DOHH2 (cell line): Measurements from ENCODE around the gene MAPRE3.

Experiments used
- H3F3A ChIP-seq: fragments of 200-600 bp; sonication (generic), shearing (Covaris generic); 2 replicates; pipeline ENCODE4 v1.6.0; 2016; ENCODE audit warnings: antibody characterized with exemption, mild to moderate bottlenecking; ENCODE audit not compliant: control insufficient read depth, insufficient read depth
- H3K27ac ChIP-seq: fragments of 200-600 bp; sonication (generic); 2 replicates; pipeline ENCODE4 v1.5.1; 2014; ENCODE audit warnings: low read depth, mild to moderate bottlenecking, low read length, moderate library complexity
- H3K27me3 ChIP-seq: fragments of 200-600 bp; sonication (generic); 2 replicates; pipeline ENCODE4 v1.6.1; 2014; ENCODE audit warnings: mild to moderate bottlenecking, low read length, mixed read lengths; ENCODE audit not compliant: control insufficient read depth
- H3K36me3 ChIP-seq: fragments of 200-600 bp; sonication (generic); 2 replicates; pipeline ENCODE4 v1.6.1; 2014; ENCODE audit warnings: mild to moderate bottlenecking, low read length, moderate library complexity, mixed read lengths; ENCODE audit not compliant: control insufficient read depth
- H3K4me1 ChIP-seq: fragments of 200-600 bp; sonication (generic); 2 replicates; pipeline ENCODE4 v1.6.1; 2014; ENCODE audit warnings: mild to moderate bottlenecking, low read length, mixed read lengths; ENCODE audit not compliant: control insufficient read depth
- H3K4me2 ChIP-seq: fragments of 200-600 bp; sonication (generic); 2 replicates; pipeline ENCODE4 v1.6.0; 2014; ENCODE audit warnings: mild to moderate bottlenecking, low read length, moderate library complexity
- H3K4me3 ChIP-seq: fragments of 200-600 bp; sonication (generic); 2 replicates; pipeline ENCODE4 v1.5.1; 2014; ENCODE audit warnings: mild to moderate bottlenecking, low read length, mixed read lengths
- H3K79me2 ChIP-seq: fragments of 200-600 bp; sonication (generic); 2 replicates; pipeline ENCODE4 v1.6.1; 2014; ENCODE audit warnings: mild to moderate bottlenecking, low read length, mixed read lengths; ENCODE audit not compliant: control insufficient read depth
- H3K9me2 ChIP-seq: fragments of 200-600 bp; sonication (generic); replicated peaks from 2 replicates; pipeline ENCODE4 v1.6.1; 2014; ENCODE audit warnings: mild to moderate bottlenecking, low read length, mixed read lengths; ENCODE audit not compliant: control insufficient read depth
- H3K9me3 ChIP-seq: fragments of 200-600 bp; sonication (generic); 2 replicates; pipeline ENCODE4 v1.6.1; 2014; ENCODE audit warnings: antibody characterized with exemption, low read length, mixed read lengths; ENCODE audit not compliant: control insufficient read depth, insufficient read depth
- H4K20me1 ChIP-seq: fragments of 200-600 bp; sonication (generic); 2 replicates; pipeline ENCODE4 v1.6.0; 2014; ENCODE audit warnings: low read depth, mild to moderate bottlenecking, antibody characterized with exemption, low read length, moderate library complexity; ENCODE audit not compliant: control insufficient read depth, insufficient read depth
- CTCF ChIP-seq: fragments of 200-600 bp; sonication (generic); IDR thresholded peaks from one replicate; pipeline ENCODE4 v1.5.1; 2014; ENCODE audit warnings: antibody characterized with exemption, mild to moderate bottlenecking, low read depth, low read length; ENCODE audit not compliant: poor library complexity, severe bottlenecking
- EZH2phosphoT487 ChIP-seq: fragments of 200-600 bp; sonication (generic); IDR thresholded peaks from 2 replicates; pipeline ENCODE4 v1.6.1; 2017; ENCODE audit warnings: borderline replicate concordance, mild to moderate bottlenecking, antibody characterized with exemption, low read length, moderate library complexity, mixed read lengths

Gene MAPRE3

GRCh38 chr2:26924731-26925099, 45.7 kb upstream of the MAPRE3 start:
- H3K9me2 ChIP-seq = no peaks in the 10 kb centered on the region
- no peaks in the 10 kb centered on the region for H3F3A ChIP-seq
- no peaks in the 10 kb centered on the region for H3K36me3 ChIP-seq
- no peaks in the 10 kb centered on the region for H3K79me2 ChIP-seq
- no peaks in the 10 kb centered on the region for H4K20me1 ChIP-seq
- no peak for TF ChIP-seq EZH2phosphoT487
- TF ChIP-seq CTCF = no peak
- no peak overlapping the region for H3K4me3 ChIP-seq
- H3K4me2 ChIP-seq = no peak overlapping the region
- H3K4me1 ChIP-seq = no peaks in the 10 kb centered on the region
- peaks cover 16% of the 10 kb centered on the region for H3K27me3 ChIP-seq
- no peak overlapping the region for H3K27ac ChIP-seq
- H3K9me3 ChIP-seq = no peaks in the 10 kb centered on the region

- Histone ChIP-seq H3K27me3 (peaks cover 16% of the 10 kb centered on the region), H3K9me3 (no peaks in the 10 kb centered on the region), H3K4me3 (no peak overlapping the region), H3K9me2 (no peaks in the 10 kb centered on the region), H3K4me1 (no peaks in the 10 kb centered on the region), H3F3A (no peaks in the 10 kb centered on the region), H3K4me2 (no peak overlapping the region), H3K36me3 (no peaks in the 10 kb centered on the region), H3K27ac (no peak overlapping the region), H4K20me1 (no peaks in the 10 kb centered on the region), H3K79me2 (no peaks in the 10 kb centered on the region)
- no peak for TF ChIP-seq EZH2phosphoT487
- no peak for TF ChIP-seq CTCF
Measured at GRCh38 chr2:26925100-26925791, 45.2 kb upstream of the MAPRE3 start.

- Histone ChIP-seq H3K27me3 (peaks cover 9% of the 10 kb centered on the region), H3K36me3 (no peaks in the 10 kb centered on the region), H3K9me2 (no peaks in the 10 kb centered on the region), H3K4me2 (no peak overlapping the region), H3K79me2 (no peaks in the 10 kb centered on the region), H3F3A (no peaks in the 10 kb centered on the region), H3K9me3 (no peaks in the 10 kb centered on the region), H3K4me3 (no peak overlapping the region), H3K4me1 (no peaks in the 10 kb centered on the region), H3K27ac (no peak overlapping the region), H4K20me1 (no peaks in the 10 kb centered on the region)
- TF ChIP-seq CTCF = no peak
- no peak for TF ChIP-seq EZH2phosphoT487
Measured at GRCh38 chr2:26927221-26927620, 43.2 kb upstream of the MAPRE3 start.
